GM13977 (cell line): ENCODE results near the gene ZBTB2.

Experiments used
- DNase-seq: peaks from one replicate; pipeline ENCODE4 v3.0.0; 2012; ENCODE audit warnings: low spot score
- CTCF ChIP-seq: IDR thresholded peaks from 2 replicates; pipeline ENCODE4 v1.5.1; 2012; ENCODE audit warnings: mild to moderate bottlenecking, control low read depth; ENCODE audit not compliant: insufficient read depth; ENCODE audit errors: extremely low read depth, missing control alignments
- in situ Hi-C: fragments of 300-500 bp; cut with MboI; formaldehyde crosslinking; loops from one replicate; pipeline ENCODE4 v1.12.0; 2022; ENCODE audit warnings: low sequenced_read_pairs, low pct_unique_long_range_greater_than_20kb, mixed read lengths, inconsistent platforms; ENCODE audit not compliant: unreplicated experiment

ZBTB2 gene

GRCh38 chr6:151409260-151409659, 17.9 kb upstream of the ZBTB2 start:
- TF ChIP-seq CTCF, result no peak
- DNase-seq, result peak; percentile 39
- in situ Hi-C loops, result no loop called here

- in situ Hi-C loops, result no loop called here
- TF ChIP-seq CTCF, result no peak
- DNase-seq, result no peak
Observed at GRCh38 chr6:151408858-151409257, 17.5 kb upstream of the ZBTB2 start.

GRCh38 chr6:151403919-151404308, 12.6 kb upstream of the ZBTB2 start:
- TF ChIP-seq CTCF, result no peak
- DNase-seq, result no peak
- in situ Hi-C loops, result no loop called here

GRCh38 chr6:151402228-151402627, 10.9 kb upstream of the ZBTB2 start:
- no peak for TF ChIP-seq CTCF
- no peak for DNase-seq
- in situ Hi-C loops, result no loop called here

GRCh38 chr6:151400473-151400872, 9.1 kb upstream of the ZBTB2 start:
- in situ Hi-C loops, result no loop called here
- no peak for DNase-seq
- TF ChIP-seq CTCF, result no peak

- no peak for DNase-seq
- in situ Hi-C loops, result no loop called here
- no peak for TF ChIP-seq CTCF
Observed at GRCh38 chr6:151399679-151400078, 8.3 kb upstream of the ZBTB2 start.

- no peak for DNase-seq
- TF ChIP-seq CTCF, result no peak
- in situ Hi-C loops, result no loop called here
Observed at GRCh38 chr6:151393410-151393809, 2.1 kb upstream of the ZBTB2 start.
